Thyroid gland (tissue), 4 donors: ENCODE results near the gene MISP. TPM values are rescaled to one million over a fixed set of nuclear protein-coding genes. Genes with fewer than 3 reads are reported as not detected.
"Not testable (repeated sequence)": the region's sequence is repeated elsewhere in the genome, so short reads cannot be mapped to it uniquely, and the experiment has no call there.

Experiments
- DNase-seq, 2 donors: peaks; one replicate each; pipeline ENCODE4 v3.0.0-alpha.2; 2019
- H3K27ac ChIP-seq, 3 donors: fragments of 200-600 bp; sonication (generic); 1 replicate in 2 of 3; 2 replicates in 1 of 3; pipeline ENCODE4 v1.5.1; 2016 to 2019; ENCODE audit warnings: mild to moderate bottlenecking in 1 of 3, moderate library complexity in 1 of 3
- H3K27me3 ChIP-seq: fragments of 200-600 bp; sonication (generic); one replicate; pipeline ENCODE4 v1.5.1; 2019
- H3K36me3 ChIP-seq, 2 donors: fragments of 200-600 bp; sonication (generic); one replicate each; pipeline ENCODE4 v1.5.1; 2016 to 2019
- H3K4me1 ChIP-seq, 2 donors: fragments of 200-600 bp; sonication (generic); one replicate each; pipeline ENCODE4 v1.5.1; 2017 to 2019
- H3K4me3 ChIP-seq, 3 donors: fragments of 200-600 bp; sonication (generic); replicated peaks in 1 of 3; 1 replicate in 2 of 3; 2 replicates in 1 of 3; pipeline ENCODE4 v1.5.1; 2016; ENCODE audit warnings: mild to moderate bottlenecking in 1 of 3
- H3K9me3 ChIP-seq: fragments of 200-600 bp; sonication (generic); one replicate; pipeline ENCODE4 v1.5.1; 2017
- POLR2A ChIP-seq, 2 donors: fragments of 450-650 bp; IDR thresholded peaks; one replicate each; pipeline ENCODE4 v1.6.1; 2017; ENCODE audit warnings: antibody characterized with exemption in 2 of 2, mild to moderate bottlenecking in 2 of 2, moderate library complexity in 1 of 2
- WGBS, 2 donors: methylation state at CpG; one replicate each; pipeline ENCODE4 v1.1.5; 2017; 5-methylcytosine and 5-hydroxymethylcytosine counted together
- intact Hi-C: fragments of 100-400 bp; cut with DNase I; formaldehyde crosslinking; loops from one replicate; pipeline ENCODE4 v1.15.1; 2023
- total RNA-seq, 4 donors: library from RNA; depleted of rRNA; stranded (reverse); fragments of >200 nt; gene quantifications; one replicate each; pipeline ENCODE4 v1.2.3, GENCODE V29; 2016
- TF ChIP-seq, protein P1 (sequence below), 6 experiments: fragments of 200-600 bp in 3 of 6; fragments of 450-650 bp in 3 of 6; sonication (generic) in 3 of 6; IDR thresholded peaks; one replicate each; pipeline ENCODE4 v1.5.1; 2016 to 2019; ENCODE audit warnings: antibody characterized with exemption in 6 of 6, mild to moderate bottlenecking in 2 of 6, inconsistent platforms in 1 of 6, moderate library complexity in 1 of 6

The MISP gene
- total RNA-seq, 4 donors from 2014 or later, result 0.63 to 0.68 TPM; not detected in 2

DNA sequence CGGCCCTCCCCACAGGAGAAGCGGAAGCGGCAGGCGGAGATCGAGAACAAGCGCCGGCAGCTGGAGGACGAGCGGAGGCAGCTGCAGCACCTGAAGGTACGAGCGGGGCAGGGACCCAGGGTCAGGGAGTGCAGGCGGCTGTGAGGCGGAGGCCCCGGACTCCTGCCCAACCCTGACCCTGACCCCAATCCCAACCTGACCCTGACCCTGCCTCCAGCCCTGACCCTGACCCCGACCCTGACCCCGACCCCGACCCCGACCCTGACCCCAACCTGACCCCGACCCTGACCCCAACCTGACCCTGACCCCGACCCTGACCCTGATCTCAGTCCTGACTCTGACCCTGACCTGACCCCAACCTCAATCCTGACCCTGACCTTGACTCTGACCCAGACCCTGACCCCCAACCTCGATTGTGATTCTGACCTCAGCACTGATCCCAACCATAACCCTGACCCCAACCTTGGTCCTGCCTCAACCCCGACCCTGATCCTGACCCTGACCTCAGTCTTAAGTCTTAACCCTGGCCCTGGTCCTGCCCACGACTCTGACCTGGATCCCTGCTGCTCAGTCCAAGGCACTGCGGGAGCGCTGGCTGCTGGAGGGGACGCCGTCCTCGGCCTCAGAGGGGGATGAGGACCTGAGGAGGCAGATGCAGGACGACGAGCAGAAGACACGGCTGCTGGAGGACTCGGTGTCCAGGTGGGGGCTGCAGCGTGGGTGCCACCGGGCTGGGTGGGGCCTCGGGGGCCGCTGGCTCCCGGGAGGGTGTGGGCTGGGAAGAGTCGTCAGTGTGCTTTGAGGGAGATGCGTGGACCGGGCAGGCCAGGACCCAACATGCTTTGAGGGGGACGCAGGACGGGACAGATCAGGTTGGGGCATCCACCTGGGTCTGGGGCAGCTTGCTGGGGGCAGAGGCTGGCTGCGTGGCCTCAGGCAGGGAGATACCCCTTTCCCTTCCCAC lies 23.6 kb upstream of the MISP start:
- TF ChIP-seq, protein P1, sequence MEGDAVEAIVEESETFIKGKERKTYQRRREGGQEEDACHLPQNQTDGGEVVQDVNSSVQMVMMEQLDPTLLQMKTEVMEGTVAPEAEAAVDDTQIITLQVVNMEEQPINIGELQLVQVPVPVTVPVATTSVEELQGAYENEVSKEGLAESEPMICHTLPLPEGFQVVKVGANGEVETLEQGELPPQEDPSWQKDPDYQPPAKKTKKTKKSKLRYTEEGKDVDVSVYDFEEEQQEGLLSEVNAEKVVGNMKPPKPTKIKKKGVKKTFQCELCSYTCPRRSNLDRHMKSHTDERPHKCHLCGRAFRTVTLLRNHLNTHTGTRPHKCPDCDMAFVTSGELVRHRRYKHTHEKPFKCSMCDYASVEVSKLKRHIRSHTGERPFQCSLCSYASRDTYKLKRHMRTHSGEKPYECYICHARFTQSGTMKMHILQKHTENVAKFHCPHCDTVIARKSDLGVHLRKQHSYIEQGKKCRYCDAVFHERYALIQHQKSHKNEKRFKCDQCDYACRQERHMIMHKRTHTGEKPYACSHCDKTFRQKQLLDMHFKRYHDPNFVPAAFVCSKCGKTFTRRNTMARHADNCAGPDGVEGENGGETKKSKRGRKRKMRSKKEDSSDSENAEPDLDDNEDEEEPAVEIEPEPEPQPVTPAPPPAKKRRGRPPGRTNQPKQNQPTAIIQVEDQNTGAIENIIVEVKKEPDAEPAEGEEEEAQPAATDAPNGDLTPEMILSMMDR (IDR thresholded peaks at IDR 0.05), result no peak
- no peak for TF ChIP-seq POLR2A (IDR thresholded peaks at IDR 0.05)
- no peak for DNase-seq
- no peaks in the 10 kb centered on the region for H3K36me3 ChIP-seq

DNA sequence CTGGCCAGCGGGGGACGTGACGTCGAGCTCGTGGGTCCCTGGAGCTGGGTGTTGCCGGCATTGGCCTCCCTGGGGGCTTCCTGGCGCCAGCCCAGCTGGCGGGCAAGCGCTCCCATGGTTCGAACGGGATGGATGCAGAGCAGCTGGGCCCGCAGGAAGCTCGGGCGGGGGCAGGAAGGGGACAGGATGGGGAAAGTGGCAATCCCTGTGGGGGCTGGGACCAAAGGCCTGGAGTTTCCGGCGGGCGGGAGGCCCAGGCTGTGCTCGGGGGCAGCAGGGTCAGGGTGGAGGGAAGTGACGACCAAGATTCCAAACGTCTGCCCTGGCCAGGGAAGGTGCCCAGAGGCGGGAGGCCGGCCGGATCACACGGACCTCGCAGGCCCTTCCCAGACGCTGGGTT lies 22.9 kb upstream of the MISP start:
- Histone ChIP-seq H3K9me3 (no peaks in the 10 kb centered on the region), H3K36me3 (no peaks in the 10 kb centered on the region), H3K4me1 (peaks cover 0 to 12% of the 10 kb centered on the region in 2 donors), H3K27ac (peak overlapping the region; percentile 15 to 70 (median 52)), H3K4me3 (no peak overlapping the region), H3K27me3 (no peaks in the 10 kb centered on the region)
- peak; percentile 31 to 45 for DNase-seq
- intact Hi-C loops, result no loop called here
- WGBS, 2 donors, result 75 to 79% methylated on average over 18 to 26 of the region's 26 CpGs
- no peak for TF ChIP-seq POLR2A (IDR thresholded peaks at IDR 0.05)
- TF ChIP-seq, protein P1 (IDR thresholded peaks at IDR 0.05), result no peak

More for the DNA sequence above, 23.6 kb upstream of the MISP start:
- no peak overlapping the region for H3K4me3 ChIP-seq
- no peaks in the 10 kb centered on the region for H3K27me3 ChIP-seq
- 77 to 83% methylated on average over 30 to 42 of the region's 43 CpGs for WGBS, 2 donors
- intact Hi-C loops, result no loop called here
- H3K4me1 ChIP-seq, result peaks cover 0 to 19% of the 10 kb centered on the region in 2 donors
- H3K9me3 ChIP-seq, result no peaks in the 10 kb centered on the region
- H3K27ac ChIP-seq, result peak overlapping the region; percentile 15 to 70 (median 52)

DNA sequence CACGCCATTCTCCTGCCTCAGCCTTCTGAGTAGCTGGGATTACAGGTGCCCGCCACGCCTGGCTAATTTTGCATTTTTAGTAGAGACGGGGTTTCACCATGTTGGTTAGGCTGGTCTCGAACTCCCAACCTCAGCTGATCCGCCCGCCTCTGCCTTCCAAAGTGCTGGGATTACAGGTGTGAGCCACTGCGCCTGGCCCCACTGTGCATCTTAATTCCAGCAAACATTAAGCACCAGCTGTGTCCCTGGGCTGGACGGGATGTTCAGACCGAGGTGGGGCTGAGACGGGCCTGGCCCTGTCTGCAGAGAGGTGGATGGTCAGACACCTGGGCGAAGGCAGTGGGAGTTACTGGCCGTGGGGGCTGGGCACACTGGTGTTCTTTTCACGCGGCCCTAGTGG lies 21.3 kb upstream of the MISP start:
- H3K36me3 ChIP-seq, DNase-seq, H3K9me3 ChIP-seq, intact Hi-C loops, H3K4me1 ChIP-seq, H3K27me3 ChIP-seq, H3K4me3 ChIP-seq, H3K27ac ChIP-seq: not testable (repeated sequence)
- 71 to 88% methylated on average over 4 to 8 of the region's 15 CpGs for WGBS, 2 donors

DNA sequence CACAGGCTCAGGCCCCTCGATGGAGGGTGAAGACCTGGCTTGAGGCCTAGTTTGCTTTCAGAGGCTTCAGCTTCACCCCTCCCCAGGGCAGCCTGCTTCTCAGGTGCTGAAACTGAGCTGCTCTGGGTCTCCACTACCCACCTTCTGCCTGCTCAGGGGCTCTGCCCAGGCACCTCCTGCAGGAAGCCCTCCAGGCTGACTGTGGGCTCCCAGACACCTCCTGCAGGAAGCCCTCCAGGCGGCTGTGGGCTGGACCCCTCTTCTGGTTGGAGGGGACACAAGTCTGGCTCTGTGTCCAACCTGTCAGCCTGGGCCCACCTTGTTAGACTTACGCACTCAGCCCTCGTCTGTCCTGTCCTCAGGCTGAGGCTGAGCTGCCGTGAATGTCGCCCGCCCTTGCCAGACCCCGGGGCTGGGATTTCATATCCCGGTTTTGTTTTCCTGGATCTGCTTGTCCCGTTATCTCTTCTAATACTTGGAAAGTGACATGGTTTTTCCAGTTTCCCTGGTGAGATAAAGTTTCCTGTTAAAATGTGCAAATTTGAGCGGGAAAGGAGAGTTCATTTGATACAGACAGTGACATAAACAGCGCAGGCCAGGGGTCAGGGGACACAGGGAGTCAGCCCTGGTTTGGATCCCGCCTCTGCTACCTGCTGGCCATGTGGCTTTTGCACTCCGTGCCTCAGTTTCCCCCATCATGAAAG lies 20.8 kb upstream of the MISP start:
- Histone ChIP-seq H3K36me3 (no peaks in the 10 kb centered on the region), H3K27ac (no peak overlapping the region), H3K9me3 (no peaks in the 10 kb centered on the region), H3K4me1 (peaks cover 0 to 8% of the 10 kb centered on the region in 2 donors), H3K4me3 (no peak overlapping the region), H3K27me3 (no peaks in the 10 kb centered on the region)
- 75 to 82% methylated on average over 12 to 13 of the region's 14 CpGs for WGBS, 2 donors
- TF ChIP-seq, protein P1 (IDR thresholded peaks at IDR 0.05), result no peak
- TF ChIP-seq POLR2A (IDR thresholded peaks at IDR 0.05), result no peak
- intact Hi-C loops, result no loop called here
- no peak for DNase-seq

DNA sequence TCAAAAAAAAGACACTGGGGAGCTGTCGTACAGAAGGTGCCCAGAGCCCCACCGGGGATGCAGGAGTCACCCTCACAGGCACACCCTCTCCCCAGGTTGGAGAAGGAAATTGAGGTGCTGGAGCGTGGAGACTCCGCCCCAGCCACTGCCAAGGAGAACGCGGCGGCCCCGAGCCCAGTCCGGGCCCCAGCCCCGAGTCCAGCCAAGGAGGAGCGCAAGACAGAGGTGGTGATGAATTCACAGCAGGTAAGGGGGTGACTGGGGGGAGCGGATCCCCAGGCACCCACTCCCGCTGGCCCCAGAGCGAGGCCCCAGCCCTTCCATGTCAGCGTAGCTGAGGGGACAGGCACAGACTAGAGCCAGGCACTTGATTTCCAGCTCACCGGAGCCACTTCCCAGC lies 19.9 kb upstream of the MISP start:
- intact Hi-C loops, result no loop called here
- no peak for DNase-seq
- H3K36me3 ChIP-seq, result no peaks in the 10 kb centered on the region

More for the DNA sequence above, 19.9 kb upstream of the MISP start:
- Histone ChIP-seq H3K4me3 (no peak overlapping the region), H3K27me3 (no peaks in the 10 kb centered on the region), H3K4me1 (peaks cover 0 to 8% of the 10 kb centered on the region in 2 donors), H3K9me3 (no peaks in the 10 kb centered on the region), H3K27ac (no peak overlapping the region)
- TF ChIP-seq POLR2A (IDR thresholded peaks at IDR 0.05), result no peak
- TF ChIP-seq, protein P1 (IDR thresholded peaks at IDR 0.05), result no peak
- WGBS, 2 donors, result 82 to 85% methylated on average over 8 to 16 of the region's 16 CpGs
